IMR-90 (cell line): ENCODE data around the gene CYP51A1. TPM values are rescaled to one million over a fixed set of nuclear protein-coding genes. Genes with fewer than 3 reads are reported as not detected.
"Not testable (repeated sequence)": the region's sequence is repeated elsewhere in the genome, so short reads cannot be mapped to it uniquely, and the experiment has no call there.

Experiments
- ATAC-seq: fragments of 200-7000 bp; cut with Tn5 transposase; 2 replicates; pipeline ENCODE4 v1.9.1; 2020; ENCODE audit warnings: low read depth, mild to moderate bottlenecking, moderate library complexity
- BruUV-seq: library from RNA; stranded (reverse); fragments of 400-500 nt; replicated peaks from 2 replicates; lab custom pipeline; 2021; lab: Mats Ljungman, UMichigan
- CTCF ChIA-PET: fragments of 300-600 bp; formaldehyde crosslinking; extraction: SDS; loops from one replicate; lab custom pipeline; 2021; ENCODE audit warnings: antibody characterized with exemption; lab: Yijun Ruan, JAX
- POLR2A ChIA-PET: fragments of 300-600 bp; sonication (Branson Sonifier 250); formaldehyde crosslinking; loops from one replicate; lab custom pipeline; 2022; ENCODE audit warnings: antibody characterized with exemption; ENCODE audit not compliant: unreplicated experiment; lab: Charles Lee
- DNase-seq: peaks from one replicate; pipeline ENCODE4 v3.0.0; 2013
- H2AFZ ChIP-seq: replicated peaks from 2 replicates; pipeline ENCODE3; 2013; ENCODE audit warnings: low read length, mild to moderate bottlenecking; ENCODE audit not compliant: poor library complexity
- H2AK5ac ChIP-seq: 2 replicates; pipeline ENCODE4 v1.6.1; 2013; ENCODE audit warnings: low read depth, low read length, inconsistent platforms
- H2AK9ac ChIP-seq: replicated peaks from 2 replicates; pipeline ENCODE3; 2013; ENCODE audit warnings: mild to moderate bottlenecking, low read depth, low read length, moderate library complexity; ENCODE audit not compliant: poor library complexity
- H2BK120ac ChIP-seq: 2 replicates; pipeline ENCODE4 v1.6.1; 2013; ENCODE audit warnings: low read depth, low read length, inconsistent platforms
- H2BK15ac ChIP-seq: 3 replicates; pipeline ENCODE4 v1.6.1; 2013; ENCODE audit warnings: low read depth, low read length, inconsistent platforms
- H2BK20ac ChIP-seq: 2 replicates; pipeline ENCODE4 v1.6.1; 2013; ENCODE audit warnings: low read depth, mild to moderate bottlenecking, inconsistent platforms, low read length, moderate library complexity
- H2BK5ac ChIP-seq: 2 replicates; pipeline ENCODE4 v1.6.1; 2013; ENCODE audit warnings: mild to moderate bottlenecking, low read depth, low read length, inconsistent platforms; ENCODE audit not compliant: poor library complexity, severe bottlenecking
- H3K14ac ChIP-seq: replicated peaks from 2 replicates; pipeline ENCODE4 v1.6.1; 2013; ENCODE audit warnings: low read depth, low read length, inconsistent platforms
- H3K18ac ChIP-seq: 2 replicates; pipeline ENCODE4 v1.6.1; 2013; ENCODE audit warnings: low read depth, low read length, control low read depth
- H3K23ac ChIP-seq: 2 replicates; pipeline ENCODE4 v1.6.1; 2013; ENCODE audit warnings: low read depth, low read length, inconsistent platforms
- H3K27ac ChIP-seq: 2 replicates; pipeline ENCODE4 v1.5.1; 2013; ENCODE audit warnings: mild to moderate bottlenecking, control low read depth, low read length; ENCODE audit not compliant: insufficient read depth
- H3K27me3 ChIP-seq: 2 replicates; pipeline ENCODE4 v1.6.1; 2013; ENCODE audit warnings: low read length; ENCODE audit not compliant: control insufficient read depth, insufficient read depth
- H3K36me3 ChIP-seq: 2 replicates; pipeline ENCODE4 v1.6.1; 2013; ENCODE audit warnings: low read length, mixed read lengths; ENCODE audit not compliant: control insufficient read depth, insufficient read depth
- H3K4ac ChIP-seq: 2 replicates; pipeline ENCODE4 v1.6.1; 2013; ENCODE audit warnings: low read depth, low read length, inconsistent platforms
- H3K4me1 ChIP-seq: 2 replicates; pipeline ENCODE4 v1.6.1; 2013; ENCODE audit warnings: low read length, mixed read lengths; ENCODE audit not compliant: control insufficient read depth, insufficient read depth
- H3K4me2 ChIP-seq: 2 replicates; pipeline ENCODE4 v1.6.1; 2013; ENCODE audit warnings: low read depth, mild to moderate bottlenecking, control low read depth, low read length, moderate library complexity
- H3K4me3 ChIP-seq: 2 replicates; pipeline ENCODE4 v1.5.1; 2013; ENCODE audit warnings: low read depth, mild to moderate bottlenecking, control low read depth, low read length, moderate library complexity; ENCODE audit not compliant: insufficient read depth
- H3K56ac ChIP-seq: 2 replicates; pipeline ENCODE4 v1.6.1; 2013; ENCODE audit warnings: low read length, inconsistent platforms; ENCODE audit not compliant: insufficient read depth; ENCODE audit errors: extremely low read depth
- H3K79me1 ChIP-seq, 2 experiments: 2 replicates each; pipeline ENCODE4 v1.6.1; 2013; ENCODE audit warnings: low read length in 2 of 2, inconsistent platforms in 1 of 2, low read depth in 1 of 2
- H3K9ac ChIP-seq: 2 replicates; pipeline ENCODE4 v1.6.1; 2013; ENCODE audit warnings: low read depth, low read length, control low read depth
- H3K9me1 ChIP-seq: 2 replicates; pipeline ENCODE4 v1.6.1; 2013; ENCODE audit warnings: low read length, inconsistent platforms; ENCODE audit not compliant: insufficient read depth
- H3K9me3 ChIP-seq: 2 replicates; pipeline ENCODE4 v1.6.1; 2013; ENCODE audit warnings: low read length; ENCODE audit not compliant: control insufficient read depth, insufficient read depth
- H4K20me1 ChIP-seq: 2 replicates; pipeline ENCODE4 v1.6.1; 2013; ENCODE audit warnings: low read length, inconsistent platforms; ENCODE audit not compliant: insufficient read depth
- H4K5ac ChIP-seq: 2 replicates; pipeline ENCODE4 v1.6.1; 2013; ENCODE audit warnings: mild to moderate bottlenecking, low read depth, low read length, control low read depth
- H4K8ac ChIP-seq, 2 experiments: 2 replicates each; pipeline ENCODE4 v1.6.1; 2013; ENCODE audit warnings: low read depth in 2 of 2, low read length in 2 of 2, control low read depth in 1 of 2, inconsistent platforms in 1 of 2
- H4K91ac ChIP-seq: 2 replicates; pipeline ENCODE4 v1.6.1; 2013; ENCODE audit warnings: low read depth, low read length, inconsistent platforms; ENCODE audit not compliant: insufficient read depth
- WGBS, 2 experiments: methylation state at CpG; one replicate each; pipeline versions ENCODE4 v1.1.5 to v1.1.7; 2013; ENCODE audit warnings: missing lambda C conversion rate in 2 of 2; ENCODE audit not compliant: insufficient read length in 1 of 2; ENCODE audit errors: extremely low coverage in 2 of 2; 5-methylcytosine and 5-hydroxymethylcytosine counted together
- dilution Hi-C: fragments of 300-500 bp; cut with HindIII; formaldehyde crosslinking; loops from one replicate; pipeline ENCODE4 v1.14.3; 2018; ENCODE audit warnings: low sequenced_read_pairs; ENCODE audit not compliant: unreplicated experiment
- in situ Hi-C: fragments of 300-500 bp; cut with MboI; formaldehyde crosslinking; loops from 3 replicates; pipeline ENCODE4 v1.14.3; 2019; ENCODE audit warnings: low sequenced_read_pairs, inconsistent platforms, mixed read lengths
- intact Hi-C: fragments of 100-400 bp; cut with micrococcal nuclease; formaldehyde crosslinking; loops from 2 replicates; pipeline ENCODE4 v1.10.0; 2022
- polyA plus RNA-seq, 3 experiments: library from polyadenylated mRNA; depleted of rRNA; stranded (reverse); fragments of >200 nt; gene quantifications; 2 replicates each; pipeline ENCODE4 v1.2.3, GENCODE V29; 2012; ENCODE audit warnings: low replicate concordance in 1 of 3
- total RNA-seq: library from RNA; depleted of rRNA; stranded (reverse); fragments of >200 nt; gene quantifications from 2 replicates; pipeline ENCODE4 v1.2.3, GENCODE V29; 2012

The CYP51A1 gene
- total and polyA plus RNA-seq, 2 of the 4 experiments (the other 2 are of a cell fraction) = 12.1 to 76.4 TPM

DNA sequence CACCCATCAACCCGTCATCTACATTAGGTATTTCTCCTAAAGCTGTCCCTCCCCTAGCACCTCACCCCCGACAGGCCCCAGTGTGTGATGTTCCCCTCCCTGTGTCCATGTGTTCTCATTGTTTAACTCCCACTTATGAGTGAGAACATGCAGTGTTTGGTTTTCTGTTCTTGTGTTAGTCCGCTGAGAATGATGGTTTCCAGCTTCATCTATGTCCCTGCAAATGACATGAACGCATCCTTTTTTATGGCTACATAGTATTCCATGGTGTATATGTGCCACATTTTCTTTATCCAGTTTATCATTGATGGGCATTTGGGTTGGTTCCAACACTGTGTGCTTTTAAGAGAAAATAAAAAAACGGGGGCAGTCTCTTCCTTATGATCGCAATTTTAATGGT lies 50.4 kb downstream of the CYP51A1 start:
- in situ Hi-C loops, H3K79me1 ChIP-seq, H2AK5ac ChIP-seq, H3K4me2 ChIP-seq, H4K91ac ChIP-seq, H2AFZ ChIP-seq, H3K4me3 ChIP-seq, intact Hi-C loops, H2BK15ac ChIP-seq, H3K4me1 ChIP-seq, H2BK120ac ChIP-seq, H3K18ac ChIP-seq, H3K27me3 ChIP-seq, H3K4ac ChIP-seq, dilution Hi-C loops, H3K56ac ChIP-seq, H4K5ac ChIP-seq, H2AK9ac ChIP-seq, H3K9ac ChIP-seq, DNase-seq, BruUV-seq, H3K23ac ChIP-seq, H3K14ac ChIP-seq, H3K9me1 ChIP-seq, H3K27ac ChIP-seq, H4K20me1 ChIP-seq, POLR2A ChIA-PET, ATAC-seq, H3K9me3 ChIP-seq, H4K8ac ChIP-seq, H2BK5ac ChIP-seq, H2BK20ac ChIP-seq: not testable (repeated sequence)
- WGBS, 2 experiments = no CpG with 5 or more reads among the region's 6 CpGs
- H3K36me3 ChIP-seq = peaks cover 21% of the 10 kb centered on the region
- CTCF ChIA-PET = interaction anchor here (0.6 to 0.7 kb wide), 2 partner anchors 136 to 1735 kb away, joined by 5 to 7 read pairs; no protein-coding TSS in a partner anchor
